GM21786 (cell line): ENCODE measurements around the gene ATG7.

Experiments used
- ATAC-seq: cut with Tn5 transposase; IDR thresholded peaks from one replicate; pipeline ENCODE4 v1.9.1; 2021; ENCODE audit not compliant: unreplicated experiment

ATG7 gene

GRCh38 chr3:11549580-11550140 is 277.5 kb downstream of the ATG7 start:
- no peak for ATAC-seq

- ATAC-seq = no peak
Observed at GRCh38 chr3:11551036-11551435, 278.8 kb downstream of the ATG7 start.

- ATAC-seq = no peak
Observed at GRCh38 chr3:11552289-11553264, 280.4 kb downstream of the ATG7 start.

GRCh38 chr3:11553436-11554235 is 281.4 kb downstream of the ATG7 start:
- no peak for ATAC-seq

GRCh38 chr3:11554236-11554610 is 282.0 kb downstream of the ATG7 start:
- no peak for ATAC-seq

GRCh38 chr3:11554666-11555065 is 282.5 kb downstream of the ATG7 start:
- no peak for ATAC-seq

- ATAC-seq = no peak
Observed at GRCh38 chr3:11555211-11555782, 283.1 kb downstream of the ATG7 start.

- no peak for ATAC-seq
Observed at GRCh38 chr3:11555881-11556633, 283.9 kb downstream of the ATG7 start.

- ATAC-seq = no peak
Observed at GRCh38 chr3:11556851-11557644, 284.9 kb downstream of the ATG7 start.

- no peak for ATAC-seq
Observed at GRCh38 chr3:11558002-11558401, 285.8 kb downstream of the ATG7 start.

GRCh38 chr3:11558411-11558903 is 286.3 kb downstream of the ATG7 start:
- ATAC-seq = no peak

- ATAC-seq = no peak
Observed at GRCh38 chr3:11558918-11559815, 287.0 kb downstream of the ATG7 start.

- ATAC-seq = no peak
Observed at GRCh38 chr3:11559816-11560633, 287.8 kb downstream of the ATG7 start.

GRCh38 chr3:11560746-11561145 is 288.5 kb downstream of the ATG7 start:
- ATAC-seq = no peak

GRCh38 chr3:11562277-11562881 is 290.2 kb downstream of the ATG7 start:
- no peak for ATAC-seq

- no peak for ATAC-seq
Observed at GRCh38 chr3:11563159-11563864, 291.1 kb downstream of the ATG7 start.

GRCh38 chr3:11563865-11564185 is 291.6 kb downstream of the ATG7 start:
- no peak for ATAC-seq
